Fibroblast of gingiva (primary cell): ENCODE data around the gene GNE.
"Not testable (repeated sequence)": the region's sequence is repeated elsewhere in the genome, so short reads cannot be mapped to it uniquely, and the experiment has no call there.

ENCODE experiments used
- DNase-seq: peaks from one replicate; pipeline ENCODE4 v3.0.0-alpha.2; 2011; ENCODE audit warnings: low read depth

The GNE gene

DNA sequence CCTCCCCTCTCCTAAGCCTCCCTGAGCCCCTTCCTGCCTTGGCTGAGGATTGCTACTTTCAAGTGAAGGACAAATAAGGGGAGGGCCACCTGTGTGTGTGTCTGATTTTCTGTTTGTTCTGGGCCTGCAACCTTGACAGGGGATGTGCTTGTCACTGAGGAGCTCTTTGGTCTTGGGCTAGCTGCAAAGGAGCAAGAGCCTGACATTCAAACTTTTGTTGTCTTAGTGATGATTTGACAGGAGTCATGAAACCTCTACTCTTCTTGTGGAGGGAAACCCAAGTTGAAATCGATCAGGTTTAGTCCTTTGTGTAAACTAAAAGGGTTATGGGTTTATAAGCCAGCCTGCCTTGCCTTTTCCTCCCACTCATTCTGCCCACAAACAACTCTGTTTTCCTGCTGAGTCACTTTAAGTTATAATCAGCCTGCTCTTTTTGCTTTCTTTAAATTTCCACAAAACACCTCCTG is 50.7 kb downstream of the GNE start:
- no peak for DNase-seq

DNA sequence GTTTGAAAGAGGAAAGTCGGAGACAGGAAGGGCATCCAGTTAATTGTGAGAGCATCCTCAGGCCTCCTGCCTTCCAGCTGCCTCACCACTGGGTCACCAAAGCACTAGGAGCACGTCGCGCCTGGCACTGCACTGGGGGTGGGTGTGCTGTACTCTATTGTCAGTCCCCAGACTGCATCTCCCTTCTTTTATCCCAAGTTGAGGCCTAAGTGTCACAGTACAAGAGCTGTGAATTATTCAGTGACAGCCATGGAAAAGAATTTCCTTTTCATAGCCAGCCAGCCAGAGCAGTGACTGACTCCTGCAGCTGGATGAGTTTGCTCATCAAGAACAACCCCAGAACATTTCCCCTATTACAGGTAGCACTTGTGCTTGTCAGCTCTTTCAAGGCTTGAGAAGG is 51.2 kb downstream of the GNE start:
- no peak for DNase-seq

DNA sequence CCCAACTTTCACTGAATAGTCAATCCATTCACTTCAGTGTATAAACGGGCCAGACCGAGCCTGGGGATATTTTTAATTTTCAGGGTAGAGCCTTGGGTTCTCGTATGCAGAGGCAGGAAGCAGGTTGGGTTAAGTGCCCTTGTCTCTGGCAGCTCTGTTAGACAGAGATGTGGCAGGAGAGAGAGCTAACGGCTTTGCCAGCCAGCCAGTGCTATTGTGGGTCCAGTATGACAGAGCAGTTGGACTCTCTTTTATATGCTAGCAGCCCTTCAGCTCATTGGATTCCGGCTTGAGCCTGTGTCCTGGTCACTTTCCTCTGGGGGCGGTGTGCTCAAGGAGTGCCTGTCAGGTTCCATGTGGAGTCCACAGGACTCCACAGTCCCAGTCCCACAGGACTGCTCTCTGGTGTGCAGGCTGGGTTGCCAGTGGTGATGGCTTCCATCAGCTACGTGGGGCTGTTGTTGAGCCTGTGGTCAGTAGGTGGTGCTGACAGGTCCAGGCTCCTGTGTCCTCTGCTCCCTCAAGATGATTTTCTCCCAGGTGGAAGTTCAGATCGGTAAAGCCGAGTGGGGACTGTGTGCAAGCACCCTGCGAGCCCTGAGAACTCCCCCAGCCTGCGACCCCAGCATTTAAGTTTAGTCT is 53.2 kb downstream of the GNE start:
- DNase-seq = no peak

DNA sequence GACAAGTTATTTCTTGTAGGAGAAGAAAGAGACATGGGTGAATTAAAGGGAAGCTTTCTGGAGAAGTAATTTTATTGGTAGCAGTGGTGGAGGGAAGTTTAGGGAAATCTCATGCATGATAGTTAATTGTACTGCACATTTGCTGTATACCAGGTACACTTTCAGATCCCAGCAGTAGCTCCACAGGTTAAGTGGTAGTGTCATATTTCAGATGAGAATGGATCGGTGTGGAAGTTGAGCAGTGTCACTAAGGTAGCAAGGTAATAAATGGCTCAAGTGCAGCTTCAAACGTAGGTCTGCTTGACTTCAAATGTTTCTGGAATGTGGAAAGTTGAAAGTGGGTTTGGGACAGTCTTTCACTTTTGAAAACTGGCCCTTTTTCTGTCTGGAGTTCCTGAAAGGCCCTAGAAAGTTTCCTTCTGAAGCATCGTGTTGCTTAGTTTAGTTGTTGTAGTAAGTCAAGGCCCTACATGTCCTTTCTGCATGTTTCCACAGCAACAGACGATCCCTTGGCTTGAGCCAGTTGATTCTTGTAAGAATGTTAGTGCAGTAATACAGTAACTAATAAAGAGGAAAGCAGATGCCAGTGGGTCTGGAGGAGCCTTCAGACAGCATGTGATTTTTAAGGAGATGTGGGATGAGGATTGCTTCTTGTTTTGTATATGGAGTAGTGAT is 63.8 kb downstream of the GNE start:
- DNase-seq = peak; percentile 55

DNA sequence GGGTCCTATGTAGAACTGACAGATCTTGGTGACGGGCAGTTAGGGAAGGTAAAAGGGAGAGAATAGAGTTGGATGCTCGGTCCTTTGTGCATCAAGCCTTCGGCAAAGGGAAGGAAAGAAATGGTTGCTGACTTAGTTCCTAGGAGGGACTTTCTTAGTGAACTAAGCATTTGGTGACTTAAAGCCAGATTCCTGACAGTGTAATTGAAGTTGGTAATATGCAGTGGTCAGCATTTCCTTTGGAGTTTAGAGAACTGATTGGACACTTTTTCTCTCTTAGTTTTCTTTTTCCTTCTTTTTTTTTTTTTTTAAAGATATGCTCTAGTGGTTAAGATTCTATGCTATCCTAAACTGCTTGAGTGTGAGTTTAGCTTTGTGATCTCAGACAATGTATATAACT is 65.2 kb downstream of the GNE start:
- no peak for DNase-seq

DNA sequence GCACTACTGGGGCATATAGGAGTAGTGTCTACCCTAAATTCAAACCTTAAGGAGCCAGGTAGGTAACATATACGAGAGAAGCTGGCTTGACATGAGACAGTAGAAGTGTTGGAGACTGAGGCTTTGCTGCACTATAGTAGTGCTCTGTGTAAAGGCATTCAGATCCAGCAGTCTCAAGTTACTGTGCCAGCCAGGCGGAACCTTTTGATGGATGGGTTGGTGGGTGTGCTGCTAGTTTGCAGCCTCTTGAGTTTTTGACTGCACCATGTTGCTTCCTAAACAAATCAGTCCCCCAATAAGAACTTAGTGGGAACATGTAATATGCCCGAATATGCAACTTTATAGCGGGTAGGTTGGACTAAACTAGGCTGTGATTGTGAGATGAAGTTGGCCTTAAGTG is 66.1 kb downstream of the GNE start:
- no peak for DNase-seq

DNA sequence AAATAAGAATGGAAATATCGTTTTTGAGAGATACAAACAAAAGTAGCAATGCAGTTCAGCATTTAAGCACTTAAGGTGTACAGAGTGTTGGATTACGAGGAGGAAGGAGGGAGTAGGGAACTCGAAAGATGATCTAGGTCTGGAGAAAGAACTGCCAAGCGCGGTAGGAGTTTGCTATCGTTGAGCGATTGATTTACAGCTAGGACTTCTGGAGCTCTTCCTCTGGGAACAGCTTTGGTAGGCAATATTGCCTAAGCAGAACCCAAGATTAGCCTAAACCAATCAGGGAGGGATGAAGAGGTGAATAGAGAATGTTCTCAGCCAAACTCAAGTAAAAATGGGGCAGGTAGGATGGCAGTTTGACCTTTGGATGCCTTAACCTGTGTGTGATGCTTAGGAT is 66.6 kb downstream of the GNE start:
- no peak for DNase-seq

DNA sequence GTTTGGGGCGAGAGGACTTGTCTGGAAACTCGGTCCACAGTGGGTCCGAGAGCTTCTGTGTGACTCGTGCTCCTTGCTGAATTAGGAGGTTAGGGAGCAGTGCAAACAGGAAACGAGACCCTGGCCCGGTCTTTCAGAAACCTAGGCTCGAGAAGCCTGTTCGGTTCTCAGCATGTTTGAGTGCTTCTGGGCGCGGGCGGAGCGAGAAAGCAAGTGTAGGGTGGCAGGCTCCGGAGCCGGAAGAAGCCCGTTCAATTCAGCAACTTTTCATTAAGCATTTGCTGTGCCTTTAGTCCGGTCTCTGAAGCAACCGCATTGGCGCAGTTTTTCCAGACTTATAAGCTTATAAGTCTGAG is 67.0 kb downstream of the GNE start:
- DNase-seq = peak; percentile 17

DNA sequence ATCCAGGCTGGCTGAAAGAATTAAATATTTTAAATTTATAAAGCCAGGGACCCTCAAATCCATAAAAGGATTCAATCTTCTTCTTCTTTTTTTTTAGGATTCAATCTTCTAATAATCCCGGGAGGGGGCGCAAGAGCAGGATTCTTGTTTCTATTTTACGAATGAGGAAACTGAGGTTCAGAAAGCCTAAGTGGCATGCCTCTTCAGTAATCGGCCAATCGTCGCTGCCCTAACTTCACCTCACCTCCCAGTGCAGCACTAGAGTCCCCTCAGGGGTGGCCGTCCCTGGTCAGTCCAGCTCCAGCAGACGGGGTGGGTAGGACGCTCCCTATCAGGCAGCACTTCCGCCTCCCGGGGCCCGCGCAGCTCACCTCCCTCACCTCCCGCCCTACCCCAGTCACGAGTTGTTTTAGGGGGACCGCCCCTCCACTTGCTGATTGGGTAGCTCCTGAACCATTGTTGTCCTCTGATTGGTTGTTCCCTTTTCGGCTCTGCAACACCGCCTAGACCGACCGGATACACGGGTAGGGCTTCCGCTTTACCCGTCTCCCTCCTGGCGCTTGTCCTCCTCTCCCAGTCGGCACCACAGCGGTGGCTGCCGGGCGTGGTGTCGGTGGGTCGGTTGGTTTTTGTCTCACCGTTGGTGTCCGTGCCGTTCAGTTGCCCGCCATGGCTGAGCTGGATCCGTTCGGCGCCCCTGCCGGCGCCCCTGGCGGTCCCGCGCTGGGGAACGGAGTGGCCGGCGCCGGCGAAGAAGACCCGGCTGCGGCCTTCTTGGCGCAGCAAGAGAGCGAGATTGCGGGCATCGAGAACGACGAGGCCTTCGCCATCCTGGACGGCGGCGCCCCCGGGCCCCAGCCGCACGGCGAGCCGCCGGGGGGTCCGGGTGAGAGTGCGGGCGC is 67.6 kb downstream of the GNE start, which contains the start of gene CLTA:
TSS of gene CLTA (plus strand) at position 534 of the 902 bp plus-strand sequence. CDS start at position 670, 136 bp downstream.
- peak; percentile 98 for DNase-seq

DNA sequence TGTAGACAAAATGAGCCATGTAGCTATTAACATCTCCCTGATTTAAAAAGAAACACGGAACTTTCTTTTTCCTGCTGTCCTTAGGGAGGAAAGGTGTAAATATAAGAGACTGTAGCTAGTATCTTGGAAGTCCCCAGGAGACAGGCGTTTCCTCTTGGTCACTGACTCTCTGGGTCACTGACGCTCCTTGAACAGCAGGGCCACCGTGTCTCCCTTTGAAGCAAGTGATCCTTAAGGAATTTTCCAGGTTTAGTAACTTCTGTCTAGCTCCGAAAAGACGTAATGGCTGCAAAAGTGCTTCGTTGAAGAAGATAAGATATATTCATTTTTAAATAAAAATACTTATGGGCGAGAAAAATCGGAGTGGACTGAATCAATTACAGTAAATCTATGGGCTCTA is 68.3 kb downstream of the GNE start:
- no peak for DNase-seq

DNA sequence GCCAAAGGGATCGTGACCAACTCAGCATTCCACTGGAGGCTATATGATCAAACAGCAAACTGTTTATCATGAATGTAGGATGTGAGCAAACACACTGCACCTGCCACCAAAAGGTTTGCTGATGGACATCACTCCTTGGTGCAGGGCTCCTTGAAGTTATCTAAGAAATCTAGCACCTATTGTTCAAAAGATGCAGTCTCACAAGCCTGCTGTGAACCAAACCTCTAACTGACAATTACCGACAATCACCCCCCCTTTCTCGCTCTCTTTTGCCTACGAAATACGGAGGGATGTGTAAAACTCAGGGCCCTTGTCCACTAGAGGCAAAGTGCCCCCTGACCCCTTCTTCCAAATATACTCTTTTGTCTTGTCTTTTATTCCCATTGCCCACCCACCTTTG is 70.0 kb downstream of the GNE start:
- no peak for DNase-seq

DNA sequence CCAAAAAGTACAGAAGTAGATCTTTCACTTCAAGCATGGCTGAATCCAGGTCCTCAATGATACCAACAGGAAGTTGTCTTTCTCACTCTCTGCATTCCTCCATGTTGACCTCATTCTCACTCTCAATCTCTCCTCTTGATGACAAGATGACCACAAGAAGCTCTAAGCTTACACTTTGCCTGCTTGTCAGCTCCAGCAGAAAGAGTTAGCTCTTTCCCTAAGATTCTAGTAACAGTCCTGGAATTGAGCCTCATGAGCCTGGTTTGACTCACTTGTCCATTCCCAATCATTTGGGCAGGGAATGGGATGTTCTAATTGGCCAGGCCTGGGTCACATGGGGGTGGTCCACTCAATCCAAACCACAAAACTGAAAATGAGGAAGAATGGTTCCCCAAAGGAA is 70.8 kb downstream of the GNE start:
- DNase-seq = no peak

DNA sequence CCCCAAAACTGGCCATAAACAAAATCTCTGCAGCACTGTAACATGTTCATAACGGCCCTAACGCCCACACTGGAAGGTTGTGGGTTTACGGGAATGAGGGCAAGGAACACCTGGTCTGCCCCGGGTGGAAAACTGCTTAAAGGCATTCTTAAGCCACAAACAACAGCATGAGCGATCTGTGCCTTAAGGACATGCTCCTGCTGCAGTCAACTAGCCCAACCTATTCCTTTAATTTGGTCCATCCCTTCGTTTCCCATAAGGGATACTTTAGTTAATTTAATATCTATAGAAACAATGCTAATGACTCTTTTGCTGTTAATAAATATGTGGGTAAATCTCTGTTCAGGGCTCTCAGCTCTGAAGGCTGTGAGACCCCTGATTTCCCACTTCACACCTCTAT is 78.0 kb downstream of the GNE start:
- DNase-seq = not testable (repeated sequence)

DNA sequence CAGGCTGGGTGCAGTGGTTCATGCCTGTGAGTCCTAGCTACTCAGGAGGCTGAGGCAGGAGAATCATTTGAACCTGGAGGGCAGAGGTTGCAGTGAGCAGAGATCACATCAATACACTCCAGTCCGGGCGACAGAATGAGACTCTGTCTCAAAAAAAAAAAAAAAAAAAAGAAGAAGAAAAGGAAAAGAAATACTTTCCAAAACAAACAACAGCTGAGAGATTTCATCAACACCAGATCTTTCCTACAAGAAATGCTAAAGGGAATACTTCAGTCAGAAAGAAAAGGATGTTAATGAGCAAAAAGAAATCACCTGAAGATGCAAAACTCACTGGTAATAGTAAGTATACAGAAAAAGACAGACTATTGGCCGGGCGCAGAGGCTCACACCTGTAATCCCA is 80.7 kb downstream of the GNE start:
- no peak for DNase-seq

DNA sequence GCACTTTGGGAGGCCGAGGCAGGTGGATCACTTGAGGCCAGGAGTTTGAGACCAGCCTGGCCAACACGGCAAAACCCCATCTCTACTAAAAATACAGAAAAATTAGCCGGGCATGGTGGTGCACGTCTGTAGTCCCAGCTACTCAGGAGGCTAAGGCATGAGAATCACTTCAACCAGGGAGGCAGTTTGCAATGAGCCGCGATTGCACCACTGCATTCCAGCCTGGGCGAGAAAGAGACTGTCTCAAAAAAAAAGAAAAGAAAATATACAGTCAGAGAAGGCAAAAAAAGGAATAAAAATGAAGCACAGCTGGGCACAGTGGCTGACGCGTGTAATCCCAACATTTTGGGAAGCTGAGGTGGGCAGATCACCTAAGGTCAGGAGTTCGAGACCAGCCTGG is 81.8 kb downstream of the GNE start:
- not testable (repeated sequence) for DNase-seq

DNA sequence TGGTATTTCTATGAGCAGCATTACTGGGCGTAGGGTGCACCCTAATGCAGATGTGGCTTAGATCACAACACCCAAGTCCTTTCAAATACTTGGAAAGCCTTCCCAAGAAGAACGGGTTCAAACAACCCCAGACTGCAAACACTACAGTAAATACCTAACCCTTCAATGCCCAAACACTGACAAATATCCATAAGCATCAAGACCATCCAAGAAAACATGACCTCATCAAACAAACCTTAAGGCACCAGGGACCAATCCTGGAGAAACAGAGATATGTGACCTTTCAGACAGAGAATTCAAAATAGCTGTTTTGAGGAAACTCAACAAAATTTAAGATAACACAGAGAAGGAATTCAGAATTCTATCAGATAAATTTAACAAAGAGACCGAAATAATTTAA is 83.0 kb downstream of the GNE start:
- DNase-seq = not testable (repeated sequence)

DNA sequence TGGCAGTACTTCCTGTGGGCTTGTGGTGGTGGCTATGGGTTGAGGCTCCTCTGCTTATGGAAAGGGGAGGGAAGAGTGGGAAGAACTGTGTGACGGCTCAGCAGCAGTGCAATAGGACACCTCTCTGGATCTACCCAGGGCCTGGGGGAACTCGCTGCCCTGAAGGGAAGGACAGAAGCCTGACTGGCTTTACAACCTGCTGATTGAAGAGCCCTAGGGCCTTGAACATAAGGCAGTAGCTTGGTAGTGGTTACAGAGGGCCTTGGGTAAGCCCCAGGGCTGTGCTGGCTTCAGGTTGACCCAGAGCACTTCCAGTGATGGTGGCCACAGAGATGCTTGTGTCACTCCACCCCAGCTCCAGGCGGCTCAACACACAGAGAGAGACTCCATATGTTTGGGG is 83.5 kb downstream of the GNE start:
- DNase-seq = no peak

DNA sequence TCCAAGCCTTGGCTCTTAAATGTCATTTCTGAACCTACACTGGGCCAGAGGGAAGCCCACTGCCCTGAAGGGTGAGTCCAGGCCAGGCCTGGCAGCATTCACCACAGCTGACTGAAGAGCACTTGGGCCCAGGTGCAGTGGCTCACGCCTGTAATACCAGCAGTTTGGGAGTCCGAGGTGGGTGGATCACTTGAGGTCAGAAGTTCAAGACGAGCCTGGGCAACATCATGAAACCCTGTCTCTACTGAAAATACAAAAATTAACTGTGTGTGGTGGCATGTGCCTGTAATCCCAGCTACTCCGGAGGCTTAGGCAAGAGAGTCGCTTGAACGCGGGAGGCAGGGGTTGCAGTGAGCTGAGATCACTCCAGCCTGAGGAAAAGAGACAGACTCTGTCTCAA is 84.0 kb downstream of the GNE start:
- DNase-seq = no peak

DNA sequence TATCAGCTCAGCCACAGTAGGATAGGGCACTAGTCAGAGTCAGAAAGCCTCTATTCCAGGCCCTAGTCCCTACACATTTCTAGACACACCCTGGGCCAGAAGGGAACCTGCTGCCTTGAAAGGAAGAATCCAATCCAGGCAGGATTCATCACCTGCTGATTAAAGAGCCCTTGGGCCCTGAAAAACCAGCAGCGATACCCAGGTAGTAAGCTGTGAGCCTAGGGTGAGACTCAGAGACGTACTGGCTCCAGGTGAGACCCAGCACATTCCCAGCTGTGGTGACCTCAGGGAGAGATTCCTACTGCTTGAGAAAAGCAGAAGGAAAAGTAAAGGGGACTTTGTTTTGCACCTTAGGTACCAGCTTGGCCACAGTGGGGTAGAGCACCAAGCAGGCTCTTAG is 84.4 kb downstream of the GNE start:
- DNase-seq = no peak

DNA sequence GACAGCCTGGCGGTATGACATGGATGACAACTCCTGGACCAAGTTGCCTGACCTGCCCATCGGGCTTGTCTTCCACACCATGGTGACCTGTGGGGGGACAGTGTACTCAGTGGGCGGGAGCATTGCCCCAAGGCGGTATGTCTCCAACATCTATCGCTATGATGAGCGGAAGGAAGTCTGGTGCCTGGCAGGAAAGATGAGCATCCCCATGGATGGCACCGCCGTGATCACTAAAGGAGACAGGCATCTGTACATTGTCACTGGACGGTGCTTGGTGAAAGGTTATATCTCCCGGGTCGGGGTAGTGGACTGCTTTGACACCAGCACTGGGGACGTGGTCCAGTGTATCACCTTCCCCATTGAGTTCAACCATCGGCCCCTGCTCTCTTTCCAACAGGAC is 87.7 kb downstream of the GNE start:
- DNase-seq = no peak

DNA sequence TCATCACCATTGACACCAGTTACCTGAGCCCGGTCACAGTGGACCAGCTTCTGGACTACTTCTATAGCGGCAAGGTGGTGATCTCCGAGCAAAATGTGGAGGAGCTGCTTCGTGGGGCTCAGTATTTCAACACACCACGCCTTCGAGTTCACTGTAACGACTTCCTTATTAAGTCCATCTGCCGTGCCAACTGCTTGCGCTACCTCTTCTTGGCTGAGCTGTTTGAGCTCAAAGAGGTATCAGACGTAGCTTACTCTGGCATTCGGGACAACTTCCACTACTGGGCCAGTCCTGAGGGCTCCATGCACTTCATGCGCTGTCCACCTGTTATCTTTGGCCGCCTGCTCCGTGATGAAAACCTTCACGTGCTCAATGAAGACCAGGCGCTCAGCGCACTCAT is 88.5 kb downstream of the GNE start:
- no peak for DNase-seq

DNA sequence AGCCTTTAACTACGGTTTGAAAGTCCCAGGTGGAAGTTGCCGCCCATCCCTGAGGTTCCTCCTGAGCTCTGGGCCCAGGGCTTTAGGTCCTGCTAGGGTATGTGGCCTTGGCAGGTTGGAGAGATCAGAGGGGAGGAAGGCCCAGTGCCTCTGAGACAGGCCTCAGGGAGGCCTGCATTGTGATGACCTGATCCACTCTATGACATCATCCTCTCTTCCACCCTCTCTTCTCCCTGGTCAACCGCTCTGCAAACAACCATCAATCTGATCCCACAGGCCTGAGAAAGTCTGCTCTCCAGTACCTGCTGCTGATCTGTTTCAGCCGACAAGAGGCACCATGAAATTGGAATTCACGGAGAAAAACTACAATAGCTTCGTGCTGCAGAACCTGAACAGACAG is 89.1 kb downstream of the GNE start, which contains the start of gene CCIN:
TSS of gene CCIN (plus strand) at position 223 of the 400 bp plus-strand sequence. CDS start at position 338, 115 bp downstream.
- DNase-seq = no peak
